ENCODE results near the gene ZMAT2. TPM values are rescaled to one million over a fixed set of nuclear protein-coding genes. Genes with fewer than 3 reads are reported as not detected.

The ZMAT2 gene
- polyA plus RNA-seq, 1 donor (not counting 4 experiments of a cell fraction or from before 2014, with no cell fraction given): 75.0 TPM

GRCh38 chr5:140673187-140673976 is 26.9 kb upstream of the ZMAT2 start, which contains the start of gene DND1:
DND1 (minus strand) TSS chr5:140673576; CDS start chr5:140673542, 34 bp downstream.
- no peaks in the 10 kb centered on the region for H3K4me1 ChIP-seq (ENCODE audit: control insufficient read depth, extremely low read depth, insufficient read depth, low read length)
- H3K9me1 ChIP-seq (ENCODE audit: control insufficient read depth, extremely low read depth, insufficient read depth, low read length): no peaks in the 10 kb centered on the region
- peak within 1 kb of the TSS; percentile 4 for H3K4me2 ChIP-seq (ENCODE audit: control insufficient read depth, extremely low read depth, insufficient read depth, low read depth, low read length)
- no peak within 1 kb of the TSS for H3K27ac ChIP-seq (ENCODE audit: control insufficient read depth, insufficient read depth, low read length)
- FAIRE-seq (no peak), DNase-seq (ENCODE audit: low read depth, low spot score) (no peak)
- no peak within 1 kb of the TSS for H3K4me3 ChIP-seq (ENCODE audit: control insufficient read depth in 2 of 3, extremely low read depth in 1 of 3, insufficient read depth in 2 of 3, low read depth in 1 of 3, low read length in 3 of 3)
- peaks cover 38 to 43% of the 10 kb centered on the region in 2 experiments for H3K36me3 ChIP-seq (ENCODE audit: control insufficient read depth in 2 of 2, extremely low read depth in 1 of 2, insufficient read depth in 2 of 2, low read length in 2 of 2)
- peaks cover 4% of the 10 kb centered on the region for H3K79me2 ChIP-seq (ENCODE audit: control insufficient read depth, insufficient read depth, low read length)
- no peak within 1 kb of the TSS for H2AFZ ChIP-seq (ENCODE audit: control insufficient read depth, low read length)
- H4K20me1 ChIP-seq (ENCODE audit: control insufficient read depth, extremely low read depth, insufficient read depth, low read length): no peaks in the 10 kb centered on the region
- dilution Hi-C loops (cut with MboI; ENCODE audit: extremely low pct_ligation_motif_present, low sequenced_read_pairs): no loop called here
- TF ChIP-seq CTCF (optimal IDR thresholded peaks at IDR 0.05 in 1 of 3, IDR thresholded peaks at IDR 0.05 in 1 of 3, conservative IDR thresholded peaks at IDR 0.05 in 1 of 3; ENCODE audit: extremely low read depth in 1 of 3, insufficient read depth in 2 of 3, low read length in 3 of 3) (no peak), EZH2 (IDR thresholded peaks at IDR 0.05; ENCODE audit: low read length) (no peak)
- no peaks in the 10 kb centered on the region for H3K9me3 ChIP-seq (ENCODE audit: control insufficient read depth, low read depth, low read length)
- H3K9ac ChIP-seq (ENCODE audit: control insufficient read depth, extremely low read depth, insufficient read depth, low read length): no peak within 1 kb of the TSS
- H3K27me3 ChIP-seq (ENCODE audit: control insufficient read depth, extremely low read depth, insufficient read depth, low read length): no peaks in the 10 kb centered on the region

DNA sequence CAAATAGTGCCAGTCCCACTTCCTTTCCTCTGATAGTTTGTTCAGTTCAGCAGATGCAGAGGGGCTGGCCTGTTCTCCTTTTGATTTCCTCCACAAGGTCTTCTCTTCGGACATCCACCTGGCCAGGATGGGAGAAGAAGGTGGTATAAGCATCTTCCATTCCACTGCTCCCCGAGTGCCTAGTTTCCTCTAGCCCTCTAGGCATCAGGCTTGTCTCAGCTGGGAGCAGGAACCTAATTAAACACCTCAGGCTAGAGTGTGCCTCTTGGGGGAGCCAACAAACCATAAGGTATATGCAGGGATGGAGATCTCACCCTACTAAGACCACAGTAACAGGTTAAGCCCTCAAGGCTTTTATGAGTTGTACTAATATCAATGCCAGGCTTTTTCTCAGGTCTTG is 26.0 kb upstream of the ZMAT2 start:
- dilution Hi-C loops (cut with MboI; ENCODE audit: extremely low pct_ligation_motif_present, low sequenced_read_pairs): no loop called here
- no peak overlapping the region for H2AFZ ChIP-seq (ENCODE audit: control insufficient read depth, low read length)
- DNase-seq (ENCODE audit: low read depth, low spot score) (no peak), FAIRE-seq (no peak)
- H3K36me3 ChIP-seq (ENCODE audit: control insufficient read depth in 2 of 2, extremely low read depth in 1 of 2, insufficient read depth in 2 of 2, low read length in 2 of 2): peaks cover 30 to 42% of the 10 kb centered on the region in 2 experiments
- H3K79me2 ChIP-seq (ENCODE audit: control insufficient read depth, insufficient read depth, low read length): no peaks in the 10 kb centered on the region
- H3K4me2 ChIP-seq (ENCODE audit: control insufficient read depth, extremely low read depth, insufficient read depth, low read depth, low read length): no peak overlapping the region
- no peaks in the 10 kb centered on the region for H3K9me1 ChIP-seq (ENCODE audit: control insufficient read depth, extremely low read depth, insufficient read depth, low read length)
- H3K9me3 ChIP-seq (ENCODE audit: control insufficient read depth, low read depth, low read length): no peaks in the 10 kb centered on the region
- H3K4me3 ChIP-seq (ENCODE audit: control insufficient read depth in 2 of 3, extremely low read depth in 1 of 3, insufficient read depth in 2 of 3, low read depth in 1 of 3, low read length in 3 of 3): no peak overlapping the region
- H3K27me3 ChIP-seq (ENCODE audit: control insufficient read depth, extremely low read depth, insufficient read depth, low read length): no peaks in the 10 kb centered on the region
- H3K9ac ChIP-seq (ENCODE audit: control insufficient read depth, extremely low read depth, insufficient read depth, low read length): no peak overlapping the region
- H3K27ac ChIP-seq (ENCODE audit: control insufficient read depth, insufficient read depth, low read length): no peak overlapping the region
- H4K20me1 ChIP-seq (ENCODE audit: control insufficient read depth, extremely low read depth, insufficient read depth, low read length): no peaks in the 10 kb centered on the region
- TF ChIP-seq CTCF (optimal IDR thresholded peaks at IDR 0.05 in 1 of 3, IDR thresholded peaks at IDR 0.05 in 1 of 3, conservative IDR thresholded peaks at IDR 0.05 in 1 of 3; ENCODE audit: extremely low read depth in 1 of 3, insufficient read depth in 2 of 3, low read length in 3 of 3) (no peak), EZH2 (IDR thresholded peaks at IDR 0.05; ENCODE audit: low read length) (no peak)
- no peaks in the 10 kb centered on the region for H3K4me1 ChIP-seq (ENCODE audit: control insufficient read depth, extremely low read depth, insufficient read depth, low read length)

All from keratinocyte (primary cell).